Endothelial cell of umbilical vein (primary cell): ENCODE results near the gene PGGHG. TPM values are rescaled to one million over a fixed set of nuclear protein-coding genes. Genes with fewer than 3 reads are reported as not detected.

Experiments used
- BruUV-seq: library from RNA; stranded (reverse); fragments of 400-500 nt; replicated peaks from 2 replicates; lab custom pipeline; 2021; lab: Mats Ljungman, UMichigan
- CTCF ChIA-PET: fragments of 300-600, 350-600 bp; sonication (Branson Sonifier 250); formaldehyde crosslinking; loops from one replicate; lab custom pipeline; 2021; ENCODE audit warnings: antibody characterized with exemption, inconsistent platforms; lab: Charles Lee
- POLR2A ChIA-PET: fragments of 300-600, 350-600 bp; sonication (Branson Sonifier 250); formaldehyde crosslinking; loops from one replicate; lab custom pipeline; 2021; ENCODE audit warnings: antibody characterized with exemption, inconsistent platforms; lab: Charles Lee
- DNase-seq: peaks from one replicate; pipeline ENCODE4 v3.0.0-alpha.2; 2011; ENCODE audit warnings: low read depth, low spot score
- FAIRE-seq: peaks from 2 replicates; lab custom pipeline; 2011; peaks lifted over from hg19 to GRCh38; lab: Jason Lieb, UNC
- H2AFZ ChIP-seq: 2 replicates; pipeline ENCODE4 v1.6.0; 2012; ENCODE audit warnings: low read depth, low read length, control low read depth, inconsistent platforms
- H3K27ac ChIP-seq: 2 replicates; pipeline ENCODE4 v1.5.1; 2011; ENCODE audit warnings: low read depth, mild to moderate bottlenecking, control low read depth, low read length, moderate library complexity; ENCODE audit not compliant: insufficient read depth
- H3K27me3 ChIP-seq, 2 experiments: 2 replicates each; pipeline versions ENCODE4 v1.6.0 to v1.6.1; 2011; ENCODE audit warnings: low read length in 2 of 2, mixed read lengths in 1 of 2; ENCODE audit not compliant: control insufficient read depth in 2 of 2, insufficient read depth in 2 of 2
- H3K36me3 ChIP-seq, 2 experiments: 2 replicates in 1 of 2; 3 replicates in 1 of 2; pipeline ENCODE4 v1.5.1; 2011; ENCODE audit warnings: low read length in 2 of 2, mild to moderate bottlenecking in 1 of 2, moderate library complexity in 1 of 2; ENCODE audit not compliant: control insufficient read depth in 2 of 2, insufficient read depth in 2 of 2; ENCODE audit errors: extremely low read depth in 1 of 2
- H3K4me1 ChIP-seq: 3 replicates; pipeline ENCODE4 v1.5.1; 2011; ENCODE audit warnings: mild to moderate bottlenecking, low read length; ENCODE audit not compliant: control insufficient read depth, insufficient read depth; ENCODE audit errors: extremely low read depth
- H3K4me2 ChIP-seq: 2 replicates; pipeline ENCODE4 v1.6.1; 2011; ENCODE audit warnings: low read length, control low read depth, mixed read lengths; ENCODE audit not compliant: insufficient read depth
- H3K4me3 ChIP-seq, 3 experiments: fragments of 200-600 bp in 1 of 3; sonication (generic), shearing (Covaris generic) in 1 of 3; replicated peaks in 1 of 3; 2 replicates each; pipeline ENCODE4 v1.5.1; 2011 to 2016; ENCODE audit warnings: control low read depth in 3 of 3, low read length in 3 of 3, mild to moderate bottlenecking in 2 of 3, inconsistent platforms in 1 of 3, low read depth in 1 of 3, moderate library complexity in 1 of 3; ENCODE audit not compliant: insufficient read depth in 1 of 3
- H3K79me2 ChIP-seq: 2 replicates; pipeline ENCODE4 v1.6.0; 2012; ENCODE audit warnings: low read length, inconsistent platforms; ENCODE audit not compliant: control insufficient read depth, insufficient read depth
- H3K9ac ChIP-seq: replicated peaks from 2 replicates; pipeline ENCODE3; 2011; ENCODE audit warnings: low read length, control low read depth; ENCODE audit not compliant: insufficient read depth; ENCODE audit errors: extremely low read depth
- H3K9me1 ChIP-seq: replicated peaks from 3 replicates; pipeline ENCODE4 v1.6.0; 2011; ENCODE audit warnings: mild to moderate bottlenecking, low read length; ENCODE audit not compliant: control insufficient read depth, insufficient read depth; ENCODE audit errors: extremely low read depth
- H3K9me3 ChIP-seq: replicated peaks from 2 replicates; pipeline ENCODE4 v1.5.1; 2012; ENCODE audit warnings: low read length, inconsistent platforms; ENCODE audit not compliant: control insufficient read depth, insufficient read depth
- H4K20me1 ChIP-seq: replicated peaks from 2 replicates; pipeline ENCODE3; 2011; ENCODE audit warnings: mild to moderate bottlenecking, low read length; ENCODE audit not compliant: control insufficient read depth, insufficient read depth; ENCODE audit errors: extremely low read depth
- CTCF ChIP-seq, 2 donors: IDR thresholded peaks; 1 replicate in 1 of 2; 2 replicates in 1 of 2; pipeline ENCODE4 v1.5.1; 2011; ENCODE audit warnings: low read length in 2 of 2, mild to moderate bottlenecking in 2 of 2, moderate library complexity in 2 of 2, control low read depth in 1 of 2, inconsistent platforms in 1 of 2, low read depth in 1 of 2; ENCODE audit not compliant: insufficient read depth in 1 of 2; ENCODE audit errors: extremely low read depth in 1 of 2
- EZH2 ChIP-seq: IDR thresholded peaks from 2 replicates; pipeline ENCODE4 v1.6.1; 2012; ENCODE audit warnings: borderline replicate concordance, low read depth, mild to moderate bottlenecking, moderate library complexity, low read length, inconsistent platforms; ENCODE audit not compliant: severe bottlenecking
- FOS ChIP-seq: IDR thresholded peaks from 2 replicates; pipeline ENCODE4 v1.6.1; 2011; ENCODE audit warnings: mild to moderate bottlenecking, low read length, moderate library complexity, borderline replicate concordance; ENCODE audit not compliant: insufficient read depth
- GATA2 ChIP-seq: IDR thresholded peaks from 2 replicates; pipeline ENCODE4 v1.7.0; 2011; ENCODE audit warnings: low read depth, mild to moderate bottlenecking, moderate library complexity, mixed read lengths, low read length; ENCODE audit not compliant: insufficient read length, insufficient read depth
- JUN ChIP-seq: IDR thresholded peaks from 2 replicates; pipeline ENCODE4 v1.6.1; 2011; ENCODE audit warnings: borderline replicate concordance, low read depth; ENCODE audit not compliant: insufficient read length, insufficient read depth
- MAX ChIP-seq: IDR thresholded peaks from 2 replicates; pipeline ENCODE4 v1.6.1; 2011; ENCODE audit not compliant: insufficient read depth, insufficient read length
- MYC ChIP-seq: IDR thresholded peaks from one replicate; pipeline ENCODE4 v1.6.1; 2011; ENCODE audit warnings: mild to moderate bottlenecking, low read depth, low read length
- POLR2A ChIP-seq: IDR thresholded peaks from 2 replicates; pipeline ENCODE4 v1.6.1; 2012; ENCODE audit warnings: low read depth, mild to moderate bottlenecking, control low read depth, low read length
- POLR2AphosphoS5 ChIP-seq: IDR thresholded peaks from 2 replicates; pipeline ENCODE4 v1.6.1; 2012; ENCODE audit warnings: low read depth, mild to moderate bottlenecking, control low read depth, low read length, moderate library complexity; ENCODE audit not compliant: insufficient read depth
- dilution Hi-C: fragments of 300-500 bp; cut with MboI; formaldehyde crosslinking; loops from one replicate; pipeline ENCODE4 v1.15.0; 2019; ENCODE audit warnings: low sequenced_read_pairs; ENCODE audit not compliant: extremely low pct_ligation_motif_present
- intact Hi-C: fragments of 100-400 bp; cut with micrococcal nuclease; formaldehyde crosslinking; loops from one replicate; pipeline ENCODE4 v1.10.0; 2022
- polyA plus RNA-seq, 4 experiments: library from polyadenylated mRNA; depleted of rRNA in 3 of 4; stranded (reverse) in 3 of 4; unstranded in 1 of 4; fragments of >200 nt; gene quantifications; 2 replicates each; pipeline versions ENCODE4 v1.2.1 to v1.2.3, GENCODE V29; 2011 to 2012; ENCODE audit warnings: missing spikeins in 1 of 4
- total RNA-seq: library from RNA; stranded (reverse); gene quantifications from 2 replicates; pipeline ENCODE4 v1.2.3, GENCODE V29; 2021

PGGHG gene
- total and polyA plus RNA-seq, 2 donors (not counting 3 experiments of a cell fraction or from before 2014, with no cell fraction given) = 31.6 to 42.4 TPM

GRCh38 chr11:330694-331357, 41.9 kb downstream of the PGGHG start:
- no peak for TF ChIP-seq MAX
- no peak for TF ChIP-seq POLR2AphosphoS5
- no peak for TF ChIP-seq MYC
- Histone ChIP-seq H4K20me1 (no peaks in the 10 kb centered on the region), H3K4me2 (no peak overlapping the region), H2AFZ (no peak overlapping the region), H3K4me1 (peaks cover 22% of the 10 kb centered on the region), H3K4me3 (no peak overlapping the region), H3K27me3 (no peaks in the 10 kb centered on the region), H3K27ac (no peak overlapping the region), H3K36me3 (no peaks in the 10 kb centered on the region), H3K9me3 (no peaks in the 10 kb centered on the region), H3K9ac (no peak overlapping the region), H3K9me1 (no peaks in the 10 kb centered on the region), H3K79me2 (no peaks in the 10 kb centered on the region)
- DNase-seq (no peak), FAIRE-seq (no peak)
- intact Hi-C loops = no loop called here
- CTCF ChIA-PET = no interaction called here
- BruUV-seq = no TSS peak
- dilution Hi-C loops = no loop called here
- POLR2A ChIA-PET = no interaction called here

GRCh38 chr11:331358-332060, 42.6 kb downstream of the PGGHG start:
- Histone ChIP-seq H2AFZ (no peak overlapping the region), H3K9ac (no peak overlapping the region), H3K4me1 (peaks cover 25% of the 10 kb centered on the region), H3K79me2 (no peaks in the 10 kb centered on the region), H3K27ac (no peak overlapping the region), H3K9me3 (no peaks in the 10 kb centered on the region), H3K36me3 (no peaks in the 10 kb centered on the region), H3K4me3 (no peak overlapping the region), H3K27me3 (no peaks in the 10 kb centered on the region), H4K20me1 (no peaks in the 10 kb centered on the region), H3K4me2 (no peak overlapping the region), H3K9me1 (no peaks in the 10 kb centered on the region)
- FAIRE-seq = no peak
- ChIA-PET CTCF (interaction anchor here (1.1 kb wide), 1 partner anchor 24 kb away, joined by 3 read pairs; no protein-coding TSS in a partner anchor), POLR2A (no interaction called here)
- BruUV-seq = no TSS peak
- DNase-seq = no peak
- intact Hi-C loops = no loop called here
- no peak for TF ChIP-seq FOS
- TF ChIP-seq POLR2AphosphoS5 = no peak
- TF ChIP-seq POLR2A = no peak
- no peak for TF ChIP-seq MAX
- no peak for TF ChIP-seq JUN
- no peak for TF ChIP-seq MYC
- no peak for TF ChIP-seq EZH2
- no peak for TF ChIP-seq GATA2
- no peak for TF ChIP-seq CTCF (IDR thresholded peaks at IDR 0.05; ENCODE audit: extremely low read depth in 1 of 2, insufficient read depth in 1 of 2, low read depth in 1 of 2, low read length in 2 of 2)
- dilution Hi-C loops = no loop called here
